ENCODE data around the gene LPCAT1.
"Not testable (repeated sequence)": the region's sequence is repeated elsewhere in the genome, so short reads cannot be mapped to it uniquely, and the experiment has no call there.

LPCAT1 gene

GRCh38 chr5:1467341-1468246 lies 56.2 kb downstream of the LPCAT1 start:
- DNase-seq (ENCODE audit: low read depth in 2 of 2), result no peak

GRCh38 chr5:1466631-1467265 lies 57.0 kb downstream of the LPCAT1 start:
- DNase-seq (ENCODE audit: low read depth in 2 of 2), result no peak

- DNase-seq (ENCODE audit: low read depth in 2 of 2), result no peak
Observed at GRCh38 chr5:1465966-1466471, 57.7 kb downstream of the LPCAT1 start.

DNA sequence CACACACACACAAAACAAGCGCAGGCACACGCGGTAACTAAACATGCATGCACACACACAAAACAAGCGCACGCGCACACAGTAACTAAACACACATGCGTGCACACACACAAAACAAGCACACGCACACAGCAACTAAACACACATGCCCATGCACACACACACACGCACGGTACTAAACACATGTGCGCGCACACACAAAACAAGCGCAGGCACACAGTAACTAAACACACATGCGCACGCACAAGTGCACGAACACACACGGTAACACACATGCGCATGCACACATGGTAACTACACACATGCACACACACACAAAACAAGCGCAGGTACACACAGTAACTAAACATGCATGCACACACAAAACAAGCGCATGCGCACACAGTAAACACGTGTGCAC lies 58.6 kb downstream of the LPCAT1 start:
- no peak for DNase-seq (ENCODE audit: low read depth in 2 of 2)

DNA sequence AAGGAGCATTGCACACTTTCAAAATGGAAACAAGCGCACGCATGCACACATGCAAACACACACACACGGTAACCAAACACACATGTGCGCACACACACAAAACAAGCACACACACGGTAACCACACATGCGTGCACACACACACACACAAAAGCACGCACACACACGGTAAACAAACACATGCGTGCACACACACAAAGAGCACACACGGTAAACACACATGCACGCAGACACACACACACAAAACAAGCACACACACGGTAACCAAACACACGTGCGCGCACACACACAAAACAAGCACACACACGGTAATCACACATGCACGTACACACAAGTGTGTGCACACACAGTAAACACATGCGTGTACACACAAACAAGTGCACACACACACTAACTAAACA lies 59.2 kb downstream of the LPCAT1 start:
- no peak for DNase-seq (ENCODE audit: low read depth in 2 of 2)

- no peak for DNase-seq (ENCODE audit: low read depth in 2 of 2)
Observed at GRCh38 chr5:1464096-1464446, 59.7 kb downstream of the LPCAT1 start.

- DNase-seq (ENCODE audit: low read depth in 2 of 2), result no peak
Observed at GRCh38 chr5:1463326-1464095, 60.2 kb downstream of the LPCAT1 start.

DNA sequence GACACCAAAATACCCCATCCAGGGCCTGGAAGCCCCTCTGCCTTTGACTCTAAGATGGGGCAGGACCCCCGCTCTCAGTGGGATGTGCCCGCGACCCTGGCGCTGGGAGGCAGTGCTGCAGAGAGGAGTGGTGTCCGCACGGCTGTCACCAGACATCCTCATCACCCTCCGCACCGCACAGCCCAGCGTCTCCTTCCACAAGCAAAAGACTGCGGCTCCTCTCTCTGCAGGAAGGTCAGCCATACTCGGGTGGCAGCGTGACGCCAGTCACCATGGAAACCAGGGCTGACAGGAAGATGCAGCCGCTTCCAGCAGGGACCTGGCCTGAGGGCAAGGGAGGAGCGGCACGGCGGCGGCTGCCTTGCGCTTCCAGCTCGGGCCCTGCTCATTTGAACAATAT lies 61.4 kb downstream of the LPCAT1 start:
- no peak for DNase-seq (ENCODE audit: low read depth in 2 of 2)

DNA sequence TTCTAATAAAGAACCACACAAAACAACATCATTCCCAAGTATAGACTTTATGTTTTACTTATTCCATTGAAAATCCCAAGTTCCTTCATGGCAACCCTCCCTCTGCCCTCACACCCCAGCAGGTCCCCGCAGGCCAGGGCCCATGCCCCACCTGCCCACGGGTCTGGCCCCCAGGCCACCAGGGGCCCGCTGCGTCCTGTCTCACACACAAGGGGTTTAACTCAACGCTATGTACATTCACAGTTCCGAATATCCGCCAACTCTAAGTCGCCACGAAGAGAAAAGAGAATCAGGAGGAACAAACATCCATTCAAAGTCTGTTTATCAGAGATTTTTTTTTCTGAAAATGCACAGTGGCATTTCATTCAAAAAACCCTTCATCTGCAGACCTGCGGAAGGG lies 62.4 kb downstream of the LPCAT1 start:
- no peak for DNase-seq (ENCODE audit: low read depth in 2 of 2)

GRCh38 chr5:1460054-1460682 lies 63.6 kb downstream of the LPCAT1 start:
- DNase-seq (ENCODE audit: low read depth in 2 of 2), result no peak

DNA sequence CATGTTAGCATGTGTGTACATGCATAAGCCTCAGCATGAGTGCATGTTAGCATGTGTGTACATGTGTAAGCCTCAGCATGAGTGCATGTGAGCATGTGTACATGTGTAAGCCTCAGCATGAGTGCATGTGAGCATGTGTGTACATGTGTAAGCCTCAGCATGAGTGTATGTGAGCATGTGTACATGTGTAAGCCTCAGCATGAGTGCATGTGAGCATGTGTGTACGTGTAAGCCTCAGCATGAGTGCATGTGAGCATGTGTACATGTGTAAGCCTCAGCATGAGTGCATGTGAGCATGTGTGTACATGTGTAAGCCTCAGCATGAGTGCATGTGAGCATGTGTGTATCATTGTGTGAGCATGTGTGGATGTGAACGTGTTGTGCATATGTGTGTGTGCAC lies 64.3 kb downstream of the LPCAT1 start:
- DNase-seq (ENCODE audit: low read depth in 2 of 2), result not testable (repeated sequence)

DNA sequence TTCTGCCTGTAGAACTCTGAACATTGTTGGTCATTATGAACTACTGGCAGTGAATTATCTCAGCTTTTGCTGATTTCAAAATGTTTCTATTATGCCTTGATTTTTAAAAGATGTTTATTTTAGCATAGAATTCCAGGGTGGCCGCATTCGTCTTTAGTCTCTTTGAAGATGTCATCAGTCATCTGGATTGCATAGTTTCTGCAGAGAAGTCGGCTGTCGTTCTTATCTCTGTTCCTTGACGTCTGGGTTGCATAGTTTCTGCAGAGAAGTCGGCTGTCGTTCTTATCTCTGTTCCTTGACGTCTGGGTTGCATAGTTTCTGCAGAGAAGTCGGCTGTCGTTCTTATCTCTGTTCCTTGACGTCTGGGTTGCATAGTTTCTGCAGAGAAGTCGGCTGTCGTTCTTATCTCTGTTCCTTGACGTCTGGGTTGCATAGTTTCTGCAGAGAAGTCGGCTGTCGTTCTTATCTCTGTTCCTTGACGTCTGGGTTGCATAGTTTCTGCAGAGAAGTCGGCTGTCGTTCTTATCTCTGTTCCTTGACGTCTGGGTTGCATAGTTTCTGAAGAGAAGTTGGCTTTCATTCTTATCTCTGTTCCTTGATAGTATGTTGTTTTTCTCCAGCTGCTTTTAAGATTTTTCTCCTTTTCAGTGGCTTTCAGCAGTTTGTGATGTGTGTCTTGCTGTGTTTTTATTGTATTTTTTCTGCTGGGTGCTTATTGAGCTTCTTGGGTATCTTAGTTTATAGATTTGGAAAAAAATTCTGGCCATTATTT lies 67.5 kb downstream of the LPCAT1 start:
- DNase-seq (ENCODE audit: low read depth in 2 of 2), result not testable (repeated sequence)

GRCh38 chr5:1453613-1454012 lies 70.1 kb downstream of the LPCAT1 start:
- no peak for DNase-seq (ENCODE audit: low read depth in 2 of 2)

DNA sequence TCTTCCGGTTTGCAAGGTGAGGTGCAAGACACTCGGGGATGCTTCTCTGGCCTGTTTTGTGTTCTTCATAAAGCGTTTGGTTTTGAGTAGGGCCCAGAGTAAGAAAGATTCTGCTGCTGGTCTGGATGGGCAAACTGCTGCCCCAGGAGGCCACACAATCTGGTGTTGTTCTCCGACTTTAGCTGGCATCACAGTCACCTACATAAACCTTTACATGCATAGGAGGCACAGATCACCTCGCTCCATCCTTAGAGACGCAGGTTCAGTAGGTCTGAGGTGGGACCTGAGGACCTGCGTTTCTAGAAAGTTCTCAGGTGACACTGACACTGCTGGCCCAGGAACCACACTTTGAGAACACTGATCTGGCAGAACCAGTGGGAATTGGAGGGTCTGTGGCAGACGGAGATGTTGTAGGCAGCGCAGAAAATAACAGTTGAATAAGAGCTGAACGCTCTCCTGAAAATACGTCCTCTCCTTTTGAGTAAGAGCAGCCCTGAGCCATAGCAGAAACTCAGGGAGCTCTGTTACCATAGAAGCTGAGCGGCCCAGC lies 74.6 kb downstream of the LPCAT1 start:
- no peak for DNase-seq (ENCODE audit: low read depth in 2 of 2)

- no peak for DNase-seq (ENCODE audit: low read depth in 2 of 2)
Observed at GRCh38 chr5:1448511-1449011, 75.2 kb downstream of the LPCAT1 start.

GRCh38 chr5:1447671-1448361 lies 75.9 kb downstream of the LPCAT1 start:
- no peak for DNase-seq (ENCODE audit: low read depth in 2 of 2)

DNA sequence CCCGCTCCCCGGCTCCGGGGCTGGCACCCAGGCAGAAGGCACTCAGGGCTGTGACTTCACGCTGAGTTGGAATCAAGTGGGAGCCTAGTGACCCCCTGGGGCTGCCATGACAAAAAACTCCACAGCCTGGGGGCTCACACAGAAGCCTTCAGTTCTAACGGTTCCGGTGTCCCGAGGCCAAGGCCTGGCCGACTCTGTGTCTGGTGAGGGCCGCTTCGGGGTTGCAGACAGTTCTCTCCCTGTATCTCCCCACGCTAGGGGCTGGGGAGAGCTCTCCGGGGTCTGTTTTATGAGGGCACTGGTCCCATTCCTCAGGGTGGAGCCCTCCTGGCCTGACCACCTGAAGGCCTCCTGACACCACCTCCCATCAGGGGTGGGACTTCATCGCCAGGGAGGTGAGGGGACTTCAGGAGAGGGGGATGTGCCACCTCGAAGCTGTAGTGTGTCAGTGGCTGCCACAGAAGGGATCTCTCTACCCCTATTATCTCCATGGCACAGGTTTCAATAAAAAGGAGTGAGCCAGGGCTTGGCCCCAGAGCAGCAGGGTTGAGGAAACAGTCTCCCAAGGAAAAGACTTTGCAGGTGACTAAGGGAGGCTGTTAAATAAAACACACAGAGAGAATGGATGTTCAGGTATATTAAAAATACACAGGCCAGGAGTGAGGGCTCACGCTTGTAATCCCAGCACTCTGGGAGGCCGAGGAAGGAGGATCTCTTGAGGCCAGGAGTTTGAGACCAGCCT lies 77.0 kb downstream of the LPCAT1 start:
- no peak for DNase-seq (ENCODE audit: low read depth in 2 of 2)

GRCh38 chr5:1445689-1446601 lies 77.8 kb downstream of the LPCAT1 start:
- DNase-seq (ENCODE audit: low read depth in 2 of 2), result no peak
